ENCODE data around the gene CHDH. TPM values are rescaled to one million over a fixed set of nuclear protein-coding genes. Genes with fewer than 3 reads are reported as not detected.

Gene CHDH
- total RNA-seq, 1 donor from 2014 or later: 1.7 TPM

DNA sequence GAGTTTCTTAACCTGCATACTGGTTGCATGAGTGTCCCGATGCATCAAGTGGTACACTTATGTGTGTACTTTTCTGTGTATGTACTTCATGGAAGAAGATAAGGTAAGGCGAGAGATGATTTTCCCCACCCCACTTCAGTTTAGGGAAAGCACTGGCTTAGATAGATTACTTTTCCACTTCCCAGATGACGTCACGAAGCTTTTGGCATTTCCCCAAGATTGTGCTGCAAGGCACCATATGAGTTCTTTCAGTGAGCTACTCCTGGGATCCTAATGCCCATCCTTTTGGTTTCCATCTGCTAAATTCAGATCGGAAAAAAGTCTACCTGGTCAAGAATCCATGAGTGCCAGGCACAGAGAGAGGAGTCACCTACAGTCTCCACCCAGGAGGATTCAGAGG is 4.7 kb upstream of the CHDH start:
- intact Hi-C loops (cut with DNase I): no loop called here
- no peak overlapping the region for H3K4me3 ChIP-seq
- no peaks in the 10 kb centered on the region for H3K36me3 ChIP-seq
- DNase-seq (ENCODE audit: extremely low spot score in 2 of 2): no peak
- no peaks in the 10 kb centered on the region for H3K9me3 ChIP-seq
- peaks cover 9% of the 10 kb centered on the region for H3K4me1 ChIP-seq
- TF ChIP-seq POLR2A (IDR thresholded peaks at IDR 0.05) (no peak), POLR2AphosphoS5 (IDR thresholded peaks at IDR 0.05; ENCODE audit: insufficient read depth in 1 of 2, low read depth in 1 of 2) (no peak)
- TF ChIP-seq, protein P1, sequence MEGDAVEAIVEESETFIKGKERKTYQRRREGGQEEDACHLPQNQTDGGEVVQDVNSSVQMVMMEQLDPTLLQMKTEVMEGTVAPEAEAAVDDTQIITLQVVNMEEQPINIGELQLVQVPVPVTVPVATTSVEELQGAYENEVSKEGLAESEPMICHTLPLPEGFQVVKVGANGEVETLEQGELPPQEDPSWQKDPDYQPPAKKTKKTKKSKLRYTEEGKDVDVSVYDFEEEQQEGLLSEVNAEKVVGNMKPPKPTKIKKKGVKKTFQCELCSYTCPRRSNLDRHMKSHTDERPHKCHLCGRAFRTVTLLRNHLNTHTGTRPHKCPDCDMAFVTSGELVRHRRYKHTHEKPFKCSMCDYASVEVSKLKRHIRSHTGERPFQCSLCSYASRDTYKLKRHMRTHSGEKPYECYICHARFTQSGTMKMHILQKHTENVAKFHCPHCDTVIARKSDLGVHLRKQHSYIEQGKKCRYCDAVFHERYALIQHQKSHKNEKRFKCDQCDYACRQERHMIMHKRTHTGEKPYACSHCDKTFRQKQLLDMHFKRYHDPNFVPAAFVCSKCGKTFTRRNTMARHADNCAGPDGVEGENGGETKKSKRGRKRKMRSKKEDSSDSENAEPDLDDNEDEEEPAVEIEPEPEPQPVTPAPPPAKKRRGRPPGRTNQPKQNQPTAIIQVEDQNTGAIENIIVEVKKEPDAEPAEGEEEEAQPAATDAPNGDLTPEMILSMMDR (IDR thresholded peaks at IDR 0.05): no peak
- H3K27me3 ChIP-seq: no peaks in the 10 kb centered on the region
- no peak overlapping the region for H3K27ac ChIP-seq

DNA sequence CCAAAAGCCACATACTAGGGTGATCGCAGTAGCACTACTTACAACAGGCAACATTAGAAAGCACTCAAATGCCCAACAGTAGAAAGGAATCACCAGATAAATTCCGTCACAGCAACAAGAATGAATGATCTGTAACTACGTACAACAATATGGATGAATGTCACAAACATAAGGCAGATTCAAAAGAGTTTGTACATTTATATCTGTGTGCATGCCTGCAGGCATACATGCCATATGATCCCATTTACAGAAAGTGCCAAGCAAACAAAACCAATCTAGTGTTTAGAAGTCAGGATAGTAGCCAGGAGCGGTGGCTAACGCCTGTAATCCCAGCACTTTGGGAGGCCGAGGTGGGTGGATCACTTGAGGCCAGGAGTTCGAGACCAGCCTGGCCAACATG is 3.7 kb upstream of the CHDH start:
- Histone ChIP-seq H3K27me3 (no peaks in the 10 kb centered on the region), H3K4me1 (peaks cover 16% of the 10 kb centered on the region), H3K4me3 (no peak overlapping the region), H3K9me3 (no peaks in the 10 kb centered on the region), H3K27ac (no peak overlapping the region), H3K36me3 (no peaks in the 10 kb centered on the region)
- TF ChIP-seq, protein P1 (IDR thresholded peaks at IDR 0.05): no peak
- TF ChIP-seq POLR2A (IDR thresholded peaks at IDR 0.05): no peak
- no peak for TF ChIP-seq POLR2AphosphoS5 (IDR thresholded peaks at IDR 0.05; ENCODE audit: insufficient read depth in 1 of 2, low read depth in 1 of 2)
- DNase-seq (ENCODE audit: extremely low spot score in 2 of 2): no peak
- intact Hi-C loops (cut with DNase I): no loop called here

DNA sequence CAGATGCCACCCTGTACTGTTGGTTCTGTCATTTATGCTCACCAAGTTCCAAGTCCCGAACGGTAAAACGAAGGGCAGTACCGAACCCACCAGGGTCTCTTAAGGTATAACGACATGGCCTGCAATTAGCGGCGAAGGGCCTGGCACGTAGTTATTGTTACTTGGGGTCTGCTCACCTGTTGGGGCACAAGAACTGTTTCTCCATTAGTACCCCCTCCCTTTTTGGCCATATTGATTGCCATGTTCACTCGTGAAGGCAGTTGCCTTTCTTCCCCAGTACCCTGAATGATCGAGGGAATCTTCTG is 584 bp upstream of the CHDH start:
- Histone ChIP-seq H3K4me1 (peaks cover 18% of the 10 kb centered on the region), H3K4me3 (peak overlapping the region; percentile 60 to 81), H3K9me3 (no peaks in the 10 kb centered on the region), H3K27ac (no peak overlapping the region), H3K36me3 (no peaks in the 10 kb centered on the region), H3K27me3 (no peaks in the 10 kb centered on the region)
- intact Hi-C loops (cut with DNase I): no loop called here
- DNase-seq (ENCODE audit: extremely low spot score in 2 of 2): no peak
- no peak for TF ChIP-seq POLR2AphosphoS5 (IDR thresholded peaks at IDR 0.05; ENCODE audit: insufficient read depth in 1 of 2, low read depth in 1 of 2)
- TF ChIP-seq, protein P1 (IDR thresholded peaks at IDR 0.05): no peak

DNA sequence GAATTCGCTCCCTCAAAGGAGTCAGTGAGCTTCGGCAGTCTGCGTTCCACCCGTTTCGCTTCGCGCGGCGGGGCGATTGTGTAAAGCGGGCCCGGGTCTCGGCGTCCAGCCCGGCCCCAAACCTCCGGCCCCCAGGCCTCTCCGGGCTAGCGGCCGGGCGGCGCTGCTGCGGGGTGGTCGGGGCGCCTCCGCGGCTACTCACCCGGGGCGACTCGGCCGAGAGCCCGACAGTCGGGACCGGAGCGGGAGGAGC is 412 bp downstream of the CHDH start:
- peaks cover 18% of the 10 kb centered on the region for H3K4me1 ChIP-seq
- intact Hi-C loops (cut with DNase I): no loop called here

DNA sequence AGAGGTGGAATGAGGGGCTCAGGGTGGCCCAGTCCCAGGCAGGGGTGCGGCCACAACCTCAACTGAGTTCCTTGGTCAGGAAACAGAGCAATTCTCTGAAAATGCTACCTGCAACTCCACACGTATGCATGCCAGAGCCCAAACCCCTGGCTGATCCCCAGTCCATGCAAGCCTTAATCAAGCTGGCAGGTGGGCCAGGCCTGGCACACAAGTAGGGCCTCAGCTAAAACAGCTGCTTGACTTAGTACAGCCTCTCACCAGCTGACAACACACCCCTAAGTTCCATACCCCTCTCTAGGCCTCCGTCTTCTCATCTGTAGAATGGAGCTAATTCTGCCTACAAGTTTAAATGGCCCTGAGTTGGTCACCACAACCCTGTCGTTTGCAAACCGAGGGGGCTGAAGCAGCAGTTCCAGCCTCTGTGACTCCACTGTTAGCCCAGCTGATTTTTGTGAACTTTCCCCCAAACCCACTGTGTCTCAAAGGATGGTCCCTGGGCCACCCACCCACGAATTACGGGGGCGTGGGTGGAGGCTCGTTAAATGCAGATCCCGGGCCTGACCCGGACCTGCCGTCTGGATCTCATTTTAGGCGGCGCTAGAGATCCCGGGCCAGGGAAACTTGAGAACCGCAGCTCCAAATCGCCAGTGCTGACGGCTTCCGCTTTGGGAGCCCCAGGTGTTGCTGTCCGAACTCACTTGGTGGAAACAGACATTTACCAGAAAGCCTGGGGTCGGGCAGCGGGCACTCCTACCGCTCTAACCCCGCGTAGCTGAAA is 927 bp downstream of the CHDH start:
- peak overlapping the region; percentile 70 for H3K27ac ChIP-seq
- TF ChIP-seq POLR2AphosphoS5 (IDR thresholded peaks at IDR 0.05; ENCODE audit: insufficient read depth in 1 of 2, low read depth in 1 of 2) (no peak), POLR2A (IDR thresholded peaks at IDR 0.05) (no peak)
- TF ChIP-seq, protein P1 (IDR thresholded peaks at IDR 0.05): no peak
- H3K27me3 ChIP-seq: no peaks in the 10 kb centered on the region
- intact Hi-C loops (cut with DNase I): no loop called here
- DNase-seq (ENCODE audit: extremely low spot score in 2 of 2): no peak
- H3K4me1 ChIP-seq: peaks cover 18% of the 10 kb centered on the region
- H3K4me3 ChIP-seq: peak overlapping the region; percentile 60 to 81
- no peaks in the 10 kb centered on the region for H3K36me3 ChIP-seq
- H3K9me3 ChIP-seq: no peaks in the 10 kb centered on the region

More for the DNA sequence above, 412 bp downstream of the CHDH start:
- TF ChIP-seq, protein P1 (IDR thresholded peaks at IDR 0.05): no peak
- no peak for TF ChIP-seq POLR2A (IDR thresholded peaks at IDR 0.05)
- no peak for TF ChIP-seq POLR2AphosphoS5 (IDR thresholded peaks at IDR 0.05; ENCODE audit: insufficient read depth in 1 of 2, low read depth in 1 of 2)
- H3K27me3 ChIP-seq: no peaks in the 10 kb centered on the region
- no peak for DNase-seq (ENCODE audit: extremely low spot score in 2 of 2)
- H3K36me3 ChIP-seq: no peaks in the 10 kb centered on the region
- peak overlapping the region; percentile 70 for H3K27ac ChIP-seq
- peak overlapping the region; percentile 60 to 81 for H3K4me3 ChIP-seq
- H3K9me3 ChIP-seq: no peaks in the 10 kb centered on the region
